ENCODE results near the gene SNX17.

Gene SNX17

GRCh38 chr2:27324720-27325119 lies 45.7 kb upstream of the SNX17 start:
- no peaks in the 10 kb centered on the region for H3K27me3 ChIP-seq (ENCODE audit: insufficient read depth, low read length, poor library complexity)
- H3K56ac ChIP-seq (ENCODE audit: low read length): no peak overlapping the region
- H3K23ac ChIP-seq (ENCODE audit: low read length): no peak overlapping the region
- no peak overlapping the region for H3K9ac ChIP-seq (ENCODE audit: low read length)
- H2BK5ac ChIP-seq (ENCODE audit: low read length): no peak overlapping the region
- no peak overlapping the region for H3K27ac ChIP-seq (ENCODE audit: low read depth, low read length)
- H3K18ac ChIP-seq (ENCODE audit: low read length): no peak overlapping the region
- no peak overlapping the region for H2BK15ac ChIP-seq (replicated peaks; ENCODE audit: low read depth)
- H3K4ac ChIP-seq (ENCODE audit: low read depth, low read length): no peak overlapping the region
- H4K5ac ChIP-seq (ENCODE audit: low read length): no peak overlapping the region
- peaks cover 6% of the 10 kb centered on the region for H3K79me1 ChIP-seq (ENCODE audit: low read length)
- H3K4me3 ChIP-seq (ENCODE audit: low read length): no peak overlapping the region
- H2AK5ac ChIP-seq (ENCODE audit: low read length): no peak overlapping the region
- peaks cover 14% of the 10 kb centered on the region for H3K36me3 ChIP-seq (ENCODE audit: control insufficient read depth, insufficient read depth, low read length)
- H2BK120ac ChIP-seq (ENCODE audit: low read depth, low read length): no peak overlapping the region
- no CpG with 5 or more reads among the region's 5 CpGs for WGBS (ENCODE audit: extremely low coverage, insufficient coverage, low lambda C conversion rate)
- H3K4me1 ChIP-seq (ENCODE audit: control insufficient read depth, low read depth, low read length): peaks cover 6% of the 10 kb centered on the region
- no peak overlapping the region for H3K4me2 ChIP-seq (ENCODE audit: low read length)
- no peak overlapping the region for H4K8ac ChIP-seq (ENCODE audit: low read depth, low read length)
- DNase-seq: no peak
- no peaks in the 10 kb centered on the region for H3K79me2 ChIP-seq (ENCODE audit: control insufficient read depth, insufficient read depth, low read length)

GRCh38 chr2:27335311-27335710 lies 35.1 kb upstream of the SNX17 start:
- Histone ChIP-seq H3K27ac (ENCODE audit: low read depth, low read length) (no peak overlapping the region), H3K36me3 (ENCODE audit: control insufficient read depth, insufficient read depth, low read length) (peaks cover 17% of the 10 kb centered on the region)

GRCh38 chr2:27336173-27336572 lies 34.2 kb upstream of the SNX17 start:
- no peak overlapping the region for H2AK5ac ChIP-seq (ENCODE audit: low read length)
- H3K18ac ChIP-seq (ENCODE audit: low read length): no peak overlapping the region
- H4K5ac ChIP-seq (ENCODE audit: low read length): no peak overlapping the region
- no peak overlapping the region for H4K8ac ChIP-seq (ENCODE audit: low read depth, low read length)
- H3K9ac ChIP-seq (ENCODE audit: low read length): no peak overlapping the region
- H3K56ac ChIP-seq (ENCODE audit: low read length): no peak overlapping the region
- no peak overlapping the region for H3K23ac ChIP-seq (ENCODE audit: low read length)
- H3K27me3 ChIP-seq (ENCODE audit: insufficient read depth, low read length, poor library complexity): no peaks in the 10 kb centered on the region
- no peak for DNase-seq
- H3K79me1 ChIP-seq (ENCODE audit: low read length): no peaks in the 10 kb centered on the region
- no peak overlapping the region for H3K4me3 ChIP-seq (ENCODE audit: low read length)
- H3K36me3 ChIP-seq (ENCODE audit: control insufficient read depth, insufficient read depth, low read length): peaks cover 17% of the 10 kb centered on the region
- H2BK5ac ChIP-seq (ENCODE audit: low read length): no peak overlapping the region
- H2BK120ac ChIP-seq (ENCODE audit: low read depth, low read length): no peak overlapping the region
- no peaks in the 10 kb centered on the region for H3K4me1 ChIP-seq (ENCODE audit: control insufficient read depth, low read depth, low read length)
- no peak overlapping the region for H2BK15ac ChIP-seq (replicated peaks; ENCODE audit: low read depth)
- WGBS (ENCODE audit: extremely low coverage, insufficient coverage, low lambda C conversion rate): no CpG with 5 or more reads among the region's 7 CpGs
- H3K4ac ChIP-seq (ENCODE audit: low read depth, low read length): no peak overlapping the region
- H3K79me2 ChIP-seq (ENCODE audit: control insufficient read depth, insufficient read depth, low read length): no peaks in the 10 kb centered on the region
- no peak overlapping the region for H3K27ac ChIP-seq (ENCODE audit: low read depth, low read length)
- no peak overlapping the region for H3K4me2 ChIP-seq (ENCODE audit: low read length)

More at GRCh38 chr2:27335311-27335710, 35.1 kb upstream of the SNX17 start:
- Histone ChIP-seq H3K56ac (ENCODE audit: low read length) (no peak overlapping the region), H3K27me3 (ENCODE audit: insufficient read depth, low read length, poor library complexity) (no peaks in the 10 kb centered on the region), H3K4me3 (ENCODE audit: low read length) (no peak overlapping the region), H3K4me2 (ENCODE audit: low read length) (no peak overlapping the region), H2AK5ac (ENCODE audit: low read length) (no peak overlapping the region), H4K5ac (ENCODE audit: low read length) (no peak overlapping the region), H3K9ac (ENCODE audit: low read length) (no peak overlapping the region), H2BK5ac (ENCODE audit: low read length) (no peak overlapping the region), H3K4me1 (ENCODE audit: control insufficient read depth, low read depth, low read length) (no peaks in the 10 kb centered on the region), H3K18ac (ENCODE audit: low read length) (no peak overlapping the region), H3K79me1 (ENCODE audit: low read length) (no peaks in the 10 kb centered on the region), H3K4ac (ENCODE audit: low read depth, low read length) (no peak overlapping the region), H4K8ac (ENCODE audit: low read depth, low read length) (no peak overlapping the region), H3K23ac (ENCODE audit: low read length) (no peak overlapping the region), H2BK120ac (ENCODE audit: low read depth, low read length) (no peak overlapping the region), H3K79me2 (ENCODE audit: control insufficient read depth, insufficient read depth, low read length) (no peaks in the 10 kb centered on the region), H2BK15ac (replicated peaks; ENCODE audit: low read depth) (no peak overlapping the region)
- no CpG with 5 or more reads among the region's 3 CpGs for WGBS (ENCODE audit: extremely low coverage, insufficient coverage, low lambda C conversion rate)
- DNase-seq: no peak

GRCh38 chr2:27347641-27348040 lies 22.8 kb upstream of the SNX17 start:
- H3K4ac ChIP-seq (ENCODE audit: low read depth, low read length): no peak overlapping the region
- H3K9ac ChIP-seq (ENCODE audit: low read length): no peak overlapping the region

GRCh38 chr2:27350106-27350693 lies 20.2 kb upstream of the SNX17 start:
- no peak overlapping the region for H3K56ac ChIP-seq (ENCODE audit: low read length)
- H2BK15ac ChIP-seq (replicated peaks; ENCODE audit: low read depth): no peak overlapping the region
- no peak overlapping the region for H3K18ac ChIP-seq (ENCODE audit: low read length)
- no peak overlapping the region for H4K8ac ChIP-seq (ENCODE audit: low read depth, low read length)
- H3K27me3 ChIP-seq (ENCODE audit: insufficient read depth, low read length, poor library complexity): no peaks in the 10 kb centered on the region
- no peak overlapping the region for H3K27ac ChIP-seq (ENCODE audit: low read depth, low read length)
- no peak overlapping the region for H3K4me2 ChIP-seq (ENCODE audit: low read length)
- H3K4me1 ChIP-seq (ENCODE audit: control insufficient read depth, low read depth, low read length): no peaks in the 10 kb centered on the region
- H3K23ac ChIP-seq (ENCODE audit: low read length): no peak overlapping the region
- no peak overlapping the region for H2BK120ac ChIP-seq (ENCODE audit: low read depth, low read length)
- no peak overlapping the region for H3K4me3 ChIP-seq (ENCODE audit: low read length)
- H4K5ac ChIP-seq (ENCODE audit: low read length): no peak overlapping the region
- no peak overlapping the region for H3K4ac ChIP-seq (ENCODE audit: low read depth, low read length)
- no CpG with 5 or more reads among the region's 7 CpGs for WGBS (ENCODE audit: extremely low coverage, insufficient coverage, low lambda C conversion rate)
- no peak for DNase-seq
- no peak overlapping the region for H3K9ac ChIP-seq (ENCODE audit: low read length)
- H2AK5ac ChIP-seq (ENCODE audit: low read length): no peak overlapping the region
- no peak overlapping the region for H2BK5ac ChIP-seq (ENCODE audit: low read length)
- H3K79me2 ChIP-seq (ENCODE audit: control insufficient read depth, insufficient read depth, low read length): peaks cover 63% of the 10 kb centered on the region
- no peaks in the 10 kb centered on the region for H3K36me3 ChIP-seq (ENCODE audit: control insufficient read depth, insufficient read depth, low read length)
- peaks cover 8% of the 10 kb centered on the region for H3K79me1 ChIP-seq (ENCODE audit: low read length)

More at GRCh38 chr2:27347641-27348040, 22.8 kb upstream of the SNX17 start:
- H2BK15ac ChIP-seq (replicated peaks; ENCODE audit: low read depth): no peak overlapping the region
- no peaks in the 10 kb centered on the region for H3K36me3 ChIP-seq (ENCODE audit: control insufficient read depth, insufficient read depth, low read length)
- no peak overlapping the region for H2AK5ac ChIP-seq (ENCODE audit: low read length)
- H3K79me2 ChIP-seq (ENCODE audit: control insufficient read depth, insufficient read depth, low read length): peaks cover 57% of the 10 kb centered on the region
- H3K4me3 ChIP-seq (ENCODE audit: low read length): no peak overlapping the region
- no peak overlapping the region for H3K23ac ChIP-seq (ENCODE audit: low read length)
- no peak overlapping the region for H4K8ac ChIP-seq (ENCODE audit: low read depth, low read length)
- H3K4me1 ChIP-seq (ENCODE audit: control insufficient read depth, low read depth, low read length): no peaks in the 10 kb centered on the region
- no peak overlapping the region for H3K56ac ChIP-seq (ENCODE audit: low read length)
- DNase-seq: no peak
- WGBS (ENCODE audit: extremely low coverage, insufficient coverage, low lambda C conversion rate): no CpG with 5 or more reads among the region's 2 CpGs
- H4K5ac ChIP-seq (ENCODE audit: low read length): no peak overlapping the region
- no peak overlapping the region for H3K18ac ChIP-seq (ENCODE audit: low read length)
- no peak overlapping the region for H2BK120ac ChIP-seq (ENCODE audit: low read depth, low read length)
- no peak overlapping the region for H3K27ac ChIP-seq (ENCODE audit: low read depth, low read length)
- H3K4me2 ChIP-seq (ENCODE audit: low read length): no peak overlapping the region
- H3K27me3 ChIP-seq (ENCODE audit: insufficient read depth, low read length, poor library complexity): no peaks in the 10 kb centered on the region
- H3K79me1 ChIP-seq (ENCODE audit: low read length): peaks cover 10% of the 10 kb centered on the region
- no peak overlapping the region for H2BK5ac ChIP-seq (ENCODE audit: low read length)
